HUDEP-2 (cell line): ENCODE measurements around the gene POU5F1.

ENCODE experiments used
- DNase-seq, 76 experiments: peaks; one replicate each; lab custom pipeline; 2025; ENCODE audit not compliant: unreplicated experiment in 76 of 76; lab: John Stamatoyannopoulos, UW

POU5F1 gene

GRCh38 chr6:31144296-31144969, 26.0 kb downstream of the POU5F1 start:
- DNase-seq: no peak

DNA sequence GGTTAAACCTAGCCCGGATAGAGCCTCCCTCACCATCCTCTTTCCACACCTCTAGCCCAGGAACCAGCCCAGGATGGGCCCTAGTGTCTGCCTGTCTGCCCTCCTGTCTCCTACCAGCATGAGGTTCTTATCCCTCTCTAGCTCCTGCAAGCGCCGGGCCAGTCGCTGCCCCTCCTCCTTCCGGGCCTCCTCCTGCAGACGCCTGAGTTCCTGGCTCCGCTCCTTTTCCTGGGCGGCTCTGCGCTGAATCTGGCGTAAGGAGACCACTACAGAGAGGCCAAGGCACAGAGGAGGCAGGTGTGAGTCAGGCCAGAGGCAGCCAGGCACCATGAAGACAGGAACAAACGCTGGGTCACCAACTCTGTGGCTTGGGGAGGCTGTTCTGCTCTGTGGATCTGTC, 27.3 kb downstream of the POU5F1 start:
- no peak for DNase-seq

DNA sequence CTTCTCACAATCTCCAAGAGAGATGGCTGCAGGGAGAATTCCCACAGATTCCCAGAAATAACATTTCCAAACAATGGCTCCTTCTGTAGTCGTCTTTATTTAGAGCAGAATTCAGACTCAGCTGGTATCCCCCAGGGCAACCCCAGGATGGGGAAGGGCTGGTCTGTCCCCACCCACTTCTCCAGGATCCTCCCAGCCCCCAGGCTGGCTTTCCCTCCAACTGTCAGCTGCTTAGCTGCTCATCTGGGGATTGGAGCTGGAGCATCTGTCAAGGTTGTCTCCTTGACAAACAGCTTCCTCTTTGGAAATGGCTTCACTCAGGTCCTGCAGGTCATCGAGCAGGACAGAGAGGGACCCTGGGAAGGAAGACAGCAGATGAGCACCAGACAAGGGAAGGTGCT, 28.1 kb downstream of the POU5F1 start:
- no peak for DNase-seq

GRCh38 chr6:31140643-31141042, 29.8 kb downstream of the POU5F1 start:
- DNase-seq: no peak

DNA sequence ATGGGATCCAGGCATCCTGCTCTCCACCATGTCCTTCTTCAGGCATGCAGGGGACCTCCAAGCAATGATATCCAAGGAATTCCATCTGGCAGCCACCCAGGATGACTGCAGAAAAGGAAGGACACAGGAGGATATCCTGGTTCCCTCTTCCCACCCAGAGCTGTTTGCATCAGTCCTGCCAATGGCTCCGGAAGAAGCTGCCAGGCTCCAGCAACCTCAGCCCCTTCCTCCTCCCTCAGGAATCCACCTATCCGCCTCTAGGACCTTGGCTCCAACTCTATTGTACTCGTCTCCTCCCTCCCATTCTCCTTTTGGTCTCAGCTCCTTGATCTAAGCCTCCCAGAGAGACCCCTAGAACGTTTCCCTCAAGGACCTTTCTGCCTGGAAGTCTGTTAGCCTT, 30.9 kb downstream of the POU5F1 start:
- DNase-seq: no peak

DNA sequence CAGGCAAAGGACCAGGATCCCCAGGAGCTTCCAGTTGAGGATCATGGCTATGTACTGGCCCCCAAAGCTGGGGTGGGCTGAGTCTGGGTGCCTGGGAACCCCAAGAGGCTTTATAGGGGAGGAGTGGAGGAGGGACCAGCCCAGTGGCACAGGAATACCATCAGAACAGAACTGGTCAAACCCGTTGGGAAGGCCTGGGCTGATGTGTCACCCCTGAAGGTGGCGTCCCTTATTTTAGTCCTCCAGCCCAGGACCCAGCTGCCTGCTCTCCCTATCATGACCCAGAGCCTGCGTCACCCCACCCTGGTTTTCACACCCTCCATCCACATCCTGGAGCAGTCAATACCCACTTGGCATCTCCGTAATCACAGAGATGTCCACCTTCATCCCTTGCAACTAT, 31.5 kb downstream of the POU5F1 start, which contains the start of gene PSORS1C2:
Gene PSORS1C2 (minus strand): TSS at position 85 of the 400 bp plus-strand sequence. CDS start 40 bp downstream, at position 45.
- DNase-seq: no peak

GRCh38 chr6:31135710-31136109, 34.8 kb downstream of the POU5F1 start:
- DNase-seq: no peak

DNA sequence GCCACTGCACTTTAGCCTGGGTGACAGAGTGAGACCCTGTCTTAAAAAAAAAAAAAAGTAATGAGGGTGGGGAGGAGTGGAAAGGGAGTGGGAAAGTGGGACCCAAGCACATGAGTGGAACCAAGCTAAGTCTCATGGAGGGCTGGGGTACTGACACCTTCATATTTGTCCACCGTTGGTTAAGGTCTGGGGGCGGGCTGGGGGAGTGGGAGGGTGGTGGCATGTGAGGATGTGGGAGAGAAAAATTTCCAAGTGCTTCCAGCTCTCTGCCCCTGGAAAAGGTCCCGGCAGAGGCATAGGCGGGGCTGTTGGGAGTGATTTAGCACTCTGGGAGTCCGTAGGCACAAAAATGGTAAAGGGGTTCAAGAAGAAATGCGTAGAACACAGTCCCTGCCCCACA, 37.7 kb downstream of the POU5F1 start:
- DNase-seq: no peak

DNA sequence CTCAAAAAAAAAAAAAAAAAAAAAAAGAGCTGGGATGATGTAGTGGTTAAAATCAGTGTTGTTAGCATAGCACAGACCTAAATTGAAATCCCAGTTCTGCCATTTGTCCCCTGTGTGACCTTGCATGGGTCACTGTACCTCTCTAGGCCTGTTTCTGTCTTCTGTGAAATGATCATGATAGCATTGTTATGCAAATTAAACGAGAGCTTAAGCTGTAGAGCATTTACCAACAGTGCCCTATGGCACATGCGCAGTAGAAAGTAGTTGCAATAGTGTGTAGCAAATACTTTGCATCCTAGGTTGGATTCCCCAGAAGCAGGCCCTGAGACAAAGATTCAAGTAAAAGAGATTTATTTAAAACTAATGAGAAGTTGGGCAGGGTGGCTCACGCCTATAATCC, 38.9 kb downstream of the POU5F1 start:
- DNase-seq: no peak

DNA sequence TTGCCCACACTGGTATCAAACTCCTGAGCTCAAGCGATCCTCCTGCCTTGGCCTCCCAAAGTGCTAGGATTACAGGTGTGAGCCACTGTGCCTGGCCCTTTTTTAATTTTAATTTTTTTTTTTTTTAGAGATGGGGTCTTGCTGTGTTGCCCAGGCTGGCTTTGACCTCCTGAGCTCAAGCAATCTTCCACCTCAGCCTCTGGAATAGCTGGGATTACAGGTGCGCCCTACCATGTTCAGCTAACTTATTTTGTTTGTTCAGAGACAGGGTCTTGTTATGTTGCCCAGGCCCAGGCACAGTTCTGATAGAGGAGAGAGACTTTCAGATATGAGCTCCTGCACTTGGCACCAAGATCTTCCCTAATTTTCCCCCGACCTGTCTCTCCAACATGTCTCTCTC, 39.7 kb downstream of the POU5F1 start:
- no peak for DNase-seq

DNA sequence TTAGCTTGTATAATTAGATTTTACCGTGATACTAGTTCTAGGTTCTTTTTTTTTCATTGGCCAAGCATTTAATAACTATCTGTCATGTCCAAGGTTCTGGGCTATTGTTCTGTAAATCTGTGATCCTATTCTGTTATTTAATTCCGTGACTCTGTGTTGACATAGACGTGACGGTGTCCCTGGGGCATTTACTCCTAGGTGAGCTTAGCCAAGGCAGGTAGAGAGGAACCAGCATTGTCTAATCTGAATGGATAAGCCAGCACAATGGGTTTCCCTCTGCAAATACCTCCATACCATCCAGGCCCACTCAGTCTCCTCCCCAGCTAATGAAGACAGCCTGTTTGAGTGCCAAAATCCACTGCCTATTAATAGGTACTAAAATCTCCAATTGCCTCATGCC, 41.4 kb downstream of the POU5F1 start:
- DNase-seq: no peak

GRCh38 chr6:31128093-31128676, 42.3 kb downstream of the POU5F1 start:
- peak in 51 of 76 experiments; percentile 6 to 71 (median 38) for DNase-seq

DNA sequence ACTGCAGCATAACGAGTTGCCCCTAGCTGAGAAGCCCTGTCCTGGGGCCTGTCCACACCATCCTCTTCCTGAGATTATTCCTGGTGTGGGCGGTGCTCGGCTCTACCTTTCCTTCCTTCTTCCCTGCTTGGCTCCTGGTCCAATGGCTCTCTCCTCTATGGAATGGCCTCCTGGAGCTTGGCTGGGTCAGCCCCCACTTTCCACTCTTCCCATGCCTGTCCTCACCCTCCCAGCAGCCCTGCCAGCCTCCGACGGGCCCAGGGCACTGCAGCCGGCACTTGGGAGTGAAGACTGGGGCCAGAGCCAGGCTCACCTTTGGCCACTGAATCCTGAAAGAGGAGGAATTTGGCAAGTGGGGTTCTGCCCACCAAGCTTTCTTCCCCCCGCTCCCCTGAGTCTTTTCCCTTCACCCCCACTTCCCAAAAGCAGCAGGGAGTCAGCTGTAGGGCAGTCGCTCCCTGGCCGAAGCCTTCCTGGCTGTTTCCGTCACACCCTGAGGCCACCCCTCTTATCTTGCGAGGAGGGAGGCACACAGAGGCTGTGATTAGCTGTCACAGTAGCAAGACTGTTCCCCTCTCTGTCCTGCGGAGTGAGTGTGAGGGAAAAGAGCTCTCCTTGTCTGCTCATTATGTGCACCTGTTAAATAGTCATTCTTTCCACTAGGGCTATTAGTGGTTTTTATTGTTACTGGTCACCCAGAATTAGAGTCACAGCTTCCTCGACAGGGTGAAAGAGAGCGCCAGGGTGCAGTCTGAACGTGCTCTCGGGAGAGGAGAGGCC, 43.9 kb downstream of the POU5F1 start:
- peak in 10 of 76 experiments; percentile 8 to 36 (median 20) for DNase-seq

GRCh38 chr6:31125586-31126363, 44.7 kb downstream of the POU5F1 start:
- DNase-seq: no peak

GRCh38 chr6:31125162-31125561, 45.3 kb downstream of the POU5F1 start:
- no peak for DNase-seq

DNA sequence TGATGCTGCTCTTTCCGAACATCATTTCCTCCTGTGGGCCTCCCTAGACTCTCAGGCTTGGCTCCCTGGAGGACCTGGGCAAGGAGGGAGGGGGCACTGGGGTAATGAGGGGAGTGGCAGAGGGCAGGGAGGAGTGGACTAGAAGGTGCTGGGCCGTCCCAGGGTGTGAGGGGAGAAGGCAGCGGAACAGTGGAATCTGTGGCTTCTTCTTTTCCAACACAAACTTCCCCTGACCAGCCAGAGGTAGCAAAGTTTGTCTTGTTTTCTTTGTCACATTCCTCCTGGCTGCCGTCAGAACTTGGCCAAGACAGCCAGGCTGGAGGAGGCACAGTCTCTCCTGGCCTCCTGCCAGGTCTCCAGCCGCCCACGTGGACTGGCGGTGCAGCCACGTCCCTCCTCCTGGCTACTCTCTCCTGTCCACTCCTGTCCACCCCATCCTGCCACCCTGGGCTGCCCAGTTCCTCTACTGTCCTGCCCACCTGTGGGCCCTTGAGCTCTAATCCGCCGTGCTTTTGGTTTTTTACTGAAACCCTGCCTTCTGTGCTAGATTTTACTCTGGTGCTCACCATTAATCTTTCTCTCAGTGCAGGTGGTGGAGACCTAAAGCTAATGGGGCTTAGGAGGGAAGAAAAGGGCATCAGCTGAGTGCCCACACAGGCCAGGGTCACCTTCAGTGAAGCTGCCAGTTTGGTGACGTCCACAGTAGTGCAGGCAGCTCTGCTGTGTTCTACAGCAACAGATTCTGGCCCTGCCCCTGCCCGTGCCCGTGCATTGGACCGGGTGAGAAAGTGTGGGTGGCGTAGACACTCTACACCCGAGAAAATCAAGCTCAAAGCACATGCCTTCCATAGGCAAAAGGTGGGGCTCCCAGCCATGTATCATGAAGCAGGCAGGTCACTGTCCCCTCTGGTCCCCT, 47.4 kb downstream of the POU5F1 start:
- peak in 30 of 76 experiments; percentile 5 to 74 (median 26) for DNase-seq

DNA sequence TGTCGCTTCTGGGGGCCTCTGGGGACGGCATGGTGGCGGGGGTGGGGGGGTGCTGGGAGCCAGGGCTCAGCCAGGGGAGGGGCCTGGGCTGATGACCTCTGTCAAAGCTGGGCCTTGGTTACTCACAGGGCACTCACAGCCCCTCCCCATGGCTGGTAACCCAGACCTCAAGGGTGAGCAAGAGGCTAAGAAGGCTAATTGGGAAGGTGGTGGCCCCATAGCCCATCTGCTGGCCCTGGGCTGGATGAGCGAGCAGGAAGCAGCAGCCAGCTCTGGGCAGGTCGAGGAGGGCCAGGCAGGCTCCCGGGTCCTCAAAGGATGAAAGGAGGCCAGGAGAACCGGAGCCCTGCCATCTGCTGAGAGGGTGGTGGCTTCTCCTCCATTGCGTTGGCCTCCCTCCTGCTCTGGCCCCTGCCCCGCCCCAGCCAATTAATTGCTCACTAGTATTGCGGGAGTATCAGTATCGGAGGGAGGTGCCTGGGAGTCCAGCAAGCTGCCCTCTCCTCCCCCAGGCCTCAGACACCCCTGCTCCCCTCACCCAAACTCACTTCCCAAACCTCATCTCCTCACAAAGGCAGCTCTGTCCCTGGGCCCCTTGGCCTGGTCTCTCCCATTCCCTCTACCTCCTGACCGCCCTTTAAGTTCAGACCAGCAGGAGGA, 49.2 kb downstream of the POU5F1 start:
- no peak for DNase-seq

DNA sequence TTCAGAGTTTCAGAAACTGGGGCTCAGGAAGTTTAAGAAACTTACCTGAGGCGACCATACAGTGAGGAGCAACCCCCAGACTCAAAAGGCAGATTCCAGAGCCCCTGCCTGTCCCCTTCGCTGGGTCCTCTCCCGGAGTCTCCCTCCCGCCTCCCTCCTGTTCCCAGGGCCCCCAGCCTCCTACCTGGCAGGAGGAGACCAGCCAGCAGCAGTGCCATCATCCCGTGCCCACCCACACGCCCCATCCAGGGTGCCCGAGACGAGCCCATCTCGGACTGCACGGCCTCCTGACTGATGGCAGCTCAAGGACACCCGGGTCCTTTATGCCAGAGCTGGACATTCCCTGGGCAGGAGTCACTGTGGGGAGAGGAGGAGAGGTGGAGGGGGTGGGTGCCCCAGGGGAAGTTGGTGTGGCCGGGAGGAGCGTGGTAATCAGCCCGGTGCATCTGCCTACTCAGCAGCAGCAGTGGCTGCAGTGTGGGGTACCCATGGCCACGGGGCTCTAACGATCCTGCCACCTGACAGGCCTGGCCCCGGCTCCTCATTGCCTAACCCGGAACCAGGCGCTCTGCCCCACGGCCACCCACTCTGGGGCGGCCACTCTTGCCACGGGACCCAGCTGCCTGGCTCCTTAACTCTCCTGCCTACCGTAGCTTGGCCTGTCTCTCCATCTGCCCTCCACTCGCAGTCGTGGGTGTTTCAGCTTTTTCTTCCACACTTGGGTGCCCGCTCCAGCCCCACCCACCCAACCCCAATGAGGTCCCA, 50.1 kb downstream of the POU5F1 start, which contains the start of gene CDSN:
Gene CDSN (minus strand): TSS at position 296 of the 765 bp plus-strand sequence. CDS start 27 bp downstream, at position 269.
- DNase-seq: no peak

GRCh38 chr6:31118178-31118577, 52.3 kb downstream of the POU5F1 start:
- DNase-seq: no peak
